HCT116 (cell line): ENCODE measurements around the gene APP. TPM values are rescaled to one million over a fixed set of nuclear protein-coding genes. Genes with fewer than 3 reads are reported as not detected.

Experiments
- ATAC-seq: fragments of 200-7000 bp; cut with Tn5 transposase; 2 replicates; pipeline ENCODE4 v1.9.1; 2020; ENCODE audit warnings: mild to moderate bottlenecking, moderate library complexity
- BruUV-seq: library from RNA; stranded (reverse); fragments of 400-500 nt; replicated peaks from 2 replicates; lab custom pipeline; 2021; lab: Mats Ljungman, UMichigan
- CTCF ChIA-PET: fragments of 300-600 bp; sonication (Branson Sonifier 250); formaldehyde crosslinking; loops from one replicate; lab custom pipeline; 2021; ENCODE audit warnings: antibody characterized with exemption; lab: Charles Lee
- POLR2A ChIA-PET: fragments of 300-600, 350-600 bp; sonication (Branson Sonifier 250); formaldehyde crosslinking; loops from one replicate; lab custom pipeline; 2021; ENCODE audit warnings: antibody characterized with exemption; lab: Charles Lee
- RAD21 ChIA-PET, 2 experiments: fragments of 300-600 bp; sonication (Branson Sonifier 250); formaldehyde crosslinking; loops; one replicate each; lab custom pipeline; 2023; ENCODE audit warnings: low total read pairs in 2 of 2; ENCODE audit not compliant: uncharacterized antibody in 2 of 2, unreplicated experiment in 2 of 2, low non-redundant PET in 1 of 2; lab: Charles Lee
- DNase-seq: peaks from one replicate; pipeline ENCODE4 v3.0.0-alpha.2; 2010; ENCODE audit warnings: low read depth, low spot score
- H2AFZ ChIP-seq: fragments of 200-600 bp; shearing (Covaris generic), sonication (generic); 2 replicates; pipeline ENCODE4 v1.6.1; 2017; ENCODE audit warnings: low read depth, mixed run types, mixed read lengths, antibody characterized with exemption, low read length; ENCODE audit not compliant: poor library complexity, severe bottlenecking
- H3K27ac ChIP-seq: 2 replicates; pipeline ENCODE4 v1.5.1; 2012; ENCODE audit warnings: low read depth, low read length
- H3K27me3 ChIP-seq: fragments of 200-600 bp; sonication (generic); 2 replicates; pipeline ENCODE4 v1.6.1; 2016; ENCODE audit warnings: mixed run types, low read length, mixed read lengths; ENCODE audit not compliant: insufficient read depth
- H3K36me3 ChIP-seq, 2 experiments: fragments of 200-500 bp in 1 of 2; fragments of 200-600 bp in 1 of 2; sonication (Bioruptor generic) in 1 of 2; sonication (generic) in 1 of 2; 2 replicates each; pipeline versions ENCODE4 v1.5.1 to v1.6.1; 2014 to 2016; ENCODE audit warnings: low read length in 2 of 2, inconsistent platforms in 1 of 2, mixed read lengths in 1 of 2, mixed run types in 1 of 2; ENCODE audit not compliant: insufficient read depth in 2 of 2, control insufficient read depth in 1 of 2
- H3K4me1 ChIP-seq, 2 experiments: fragments of 200-600 bp in 1 of 2; sonication (generic) in 1 of 2; 2 replicates each; pipeline versions ENCODE4 v1.5.1 to v1.6.1; 2012 to 2017; ENCODE audit warnings: low read length in 2 of 2, inconsistent platforms in 1 of 2, mild to moderate bottlenecking in 1 of 2, mixed read lengths in 1 of 2, mixed run types in 1 of 2, moderate library complexity in 1 of 2; ENCODE audit not compliant: insufficient read depth in 2 of 2, control insufficient read depth in 1 of 2
- H3K4me2 ChIP-seq: fragments of 200-600 bp; sonication (generic); 2 replicates; pipeline ENCODE4 v1.6.1; 2017; ENCODE audit warnings: mixed run types, low read length, mixed read lengths
- H3K4me3 ChIP-seq, 2 experiments: fragments of 200-600 bp in 1 of 2; sonication (generic) in 1 of 2; replicated peaks in 1 of 2; 2 replicates each; pipeline ENCODE4 v1.5.1; 2011 to 2016; ENCODE audit warnings: low read length in 2 of 2, control low read depth in 1 of 2, low read depth in 1 of 2, mild to moderate bottlenecking in 1 of 2, mixed read lengths in 1 of 2, mixed run types in 1 of 2
- H3K79me2 ChIP-seq: fragments of 200-600 bp; sonication (generic); 2 replicates; pipeline ENCODE4 v1.6.1; 2017; ENCODE audit warnings: mild to moderate bottlenecking, mixed run types, low read length, moderate library complexity, mixed read lengths; ENCODE audit not compliant: insufficient read depth
- H3K9ac ChIP-seq: fragments of 200-600 bp; sonication (generic); 2 replicates; pipeline ENCODE4 v1.6.1; 2016; ENCODE audit warnings: low read length, mixed read lengths
- H3K9me2 ChIP-seq: fragments of 200-600 bp; sonication (generic), shearing (Covaris generic); 2 replicates; pipeline ENCODE4 v1.6.1; 2017; ENCODE audit warnings: mixed run types, mild to moderate bottlenecking, moderate library complexity; ENCODE audit not compliant: insufficient read depth
- H3K9me3 ChIP-seq, 2 experiments: fragments of 200-500 bp in 1 of 2; fragments of 200-600 bp in 1 of 2; sonication (Bioruptor generic) in 1 of 2; sonication (generic) in 1 of 2; 2 replicates each; pipeline ENCODE4 v1.6.1; 2014 to 2017; ENCODE audit warnings: low read length in 2 of 2, mixed read lengths in 2 of 2, inconsistent platforms in 1 of 2, low read depth in 1 of 2, mild to moderate bottlenecking in 1 of 2, mixed run types in 1 of 2, moderate library complexity in 1 of 2; ENCODE audit not compliant: control insufficient read depth in 1 of 2, insufficient read depth in 1 of 2
- H4K20me1 ChIP-seq: fragments of 200-600 bp; sonication (generic), shearing (Covaris generic); 2 replicates; pipeline ENCODE4 v1.6.1; 2017; ENCODE audit warnings: mixed run types, mild to moderate bottlenecking, moderate library complexity; ENCODE audit not compliant: insufficient read depth
- CBX3 ChIP-seq: IDR thresholded peaks from 2 replicates; pipeline ENCODE4 v1.6.1; 2012; ENCODE audit warnings: low read depth
- CEBPB ChIP-seq: IDR thresholded peaks from 2 replicates; pipeline ENCODE4 v1.6.1; 2012; ENCODE audit warnings: low read depth
- EGR1 ChIP-seq: IDR thresholded peaks from 2 replicates; pipeline ENCODE4 v1.6.1; 2012; ENCODE audit warnings: low read depth
- ELF1 ChIP-seq: IDR thresholded peaks from 2 replicates; pipeline ENCODE4 v1.6.1; 2012; ENCODE audit warnings: low read depth, borderline replicate concordance
- EZH2phosphoT487 ChIP-seq: fragments of 200-600 bp; IDR thresholded peaks from 2 replicates; pipeline ENCODE4 v1.6.1; 2018; ENCODE audit warnings: antibody characterized with exemption, borderline replicate concordance
- FOSL1 ChIP-seq: IDR thresholded peaks from 2 replicates; pipeline ENCODE4 v1.6.1; 2012; ENCODE audit warnings: low read depth
- POLR2AphosphoS5 ChIP-seq: IDR thresholded peaks from 2 replicates; pipeline ENCODE4 v1.6.1; 2011; ENCODE audit warnings: mild to moderate bottlenecking, low read depth, low read length, moderate library complexity
- RAD21 ChIP-seq: IDR thresholded peaks from 2 replicates; pipeline ENCODE4 v1.6.1; 2012; ENCODE audit warnings: low read depth, mild to moderate bottlenecking
- SIN3A ChIP-seq: IDR thresholded peaks from 2 replicates; pipeline ENCODE4 v1.6.1; 2012; ENCODE audit warnings: low read depth
- SRF ChIP-seq: IDR thresholded peaks from 2 replicates; pipeline ENCODE4 v1.6.1; 2012; ENCODE audit warnings: low read depth
- TCF7L2 ChIP-seq: IDR thresholded peaks from 2 replicates; pipeline ENCODE4 v1.7.0; 2011; ENCODE audit warnings: borderline replicate concordance, inconsistent platforms; ENCODE audit not compliant: insufficient read depth, insufficient read length; ENCODE audit errors: extremely low read depth
- YY1 ChIP-seq: IDR thresholded peaks from 2 replicates; pipeline ENCODE4 v1.6.1; 2011; ENCODE audit warnings: low read length, low read depth, moderate library complexity, mild to moderate bottlenecking; ENCODE audit not compliant: insufficient replicate concordance; ENCODE audit errors: extremely low read depth
- ZBTB33 ChIP-seq: IDR thresholded peaks from 2 replicates; pipeline ENCODE4 v1.6.1; 2011; ENCODE audit warnings: mild to moderate bottlenecking, low read length, moderate library complexity; ENCODE audit not compliant: insufficient replicate concordance; ENCODE audit errors: extremely low read depth
- ZFX ChIP-seq: fragments of 450-650 bp; IDR thresholded peaks from 2 replicates; pipeline ENCODE4 v1.6.1; 2017
- ZNF274 ChIP-seq: fragments of 200-500 bp; sonication (Bioruptor generic); IDR thresholded peaks from 2 replicates; pipeline ENCODE4 v1.6.1; 2014; ENCODE audit warnings: mild to moderate bottlenecking, low read depth, low read length, inconsistent platforms
- intact Hi-C: fragments of 100-400 bp; cut with micrococcal nuclease; formaldehyde crosslinking; loops from 2 replicates; pipeline ENCODE4 v1.10.0; 2022
- total RNA-seq: library from RNA; stranded (reverse); gene quantifications from one replicate; pipeline ENCODE4 v1.2.1, GENCODE V29; 2021; ENCODE audit not compliant: unreplicated experiment
- TF ChIP-seq, protein P1 (sequence below): IDR thresholded peaks from 2 replicates; pipeline ENCODE4 v1.6.1; 2012

APP gene
- total RNA-seq, 1 experiment from 2014 or later, result 267 TPM

DNA sequence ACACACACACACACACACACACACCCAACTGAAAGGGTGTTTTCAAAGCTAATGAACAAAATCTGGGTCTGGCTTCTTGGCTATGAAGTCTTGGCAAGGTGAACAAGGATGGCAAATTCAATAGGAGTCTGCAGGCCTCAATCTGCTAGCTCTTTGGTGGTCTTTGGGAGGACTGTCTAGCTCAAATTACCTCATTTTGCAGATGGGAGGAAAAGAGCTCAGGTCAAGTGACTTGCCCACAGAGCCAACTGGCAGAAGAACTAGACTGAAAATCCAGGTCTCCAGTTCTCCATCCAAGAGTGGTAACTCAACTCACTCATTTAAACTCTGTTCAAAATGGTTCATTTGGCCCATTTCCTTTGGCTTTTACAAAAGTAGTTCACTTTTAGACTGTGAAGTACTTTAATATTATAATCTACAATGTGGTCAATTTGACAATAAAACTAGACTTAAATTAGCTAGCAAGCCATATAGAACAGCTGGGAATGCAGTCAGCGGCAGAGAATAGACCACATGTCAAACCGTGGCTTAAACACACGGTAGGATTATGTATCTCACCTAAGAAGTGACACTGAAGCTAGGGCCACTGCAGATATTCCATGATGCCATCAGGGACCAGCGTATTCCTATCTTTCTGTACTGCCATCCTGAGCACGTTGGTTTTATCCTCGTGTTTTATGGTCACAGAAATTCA is 112.9 kb downstream of the APP start:
- Histone ChIP-seq H3K9me2 (no peaks in the 10 kb centered on the region), H3K79me2 (peaks cover 84% of the 10 kb centered on the region), H3K9me3 (no peaks in the 10 kb centered on the region), H3K4me3 (no peak overlapping the region), H4K20me1 (peaks cover 7% of the 10 kb centered on the region; the same call in 1 of the 2 replicates), H3K27me3 (no peaks in the 10 kb centered on the region), H2AFZ (no peak overlapping the region), H3K27ac (no peak overlapping the region), H3K4me1 (no peaks in the 10 kb centered on the region; a peak in 1 of 4 replicates), H3K4me2 (no peak overlapping the region), H3K36me3 (no peaks in the 10 kb centered on the region; a peak in 1 of 4 replicates), H3K9ac (no peak overlapping the region)
- ATAC-seq, result no peak
- RAD21 ChIA-PET, result no interaction called here
- BruUV-seq, result no TSS peak
- CTCF ChIA-PET, result no interaction called here
- POLR2A ChIA-PET, result no interaction called here
- DNase-seq, result no peak
- intact Hi-C loops, result no loop called here
- TF ChIP-seq, protein P1, sequence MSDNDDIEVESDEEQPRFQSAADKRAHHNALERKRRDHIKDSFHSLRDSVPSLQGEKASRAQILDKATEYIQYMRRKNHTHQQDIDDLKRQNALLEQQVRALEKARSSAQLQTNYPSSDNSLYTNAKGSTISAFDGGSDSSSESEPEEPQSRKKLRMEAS, result no peak
- TF ChIP-seq CBX3 (no peak), EZH2phosphoT487 (no peak), SIN3A (no peak), ZFX (no peak), YY1 (no peak), ZNF274 (no peak), POLR2AphosphoS5 (no peak), TCF7L2 (no peak), CEBPB (no peak), ELF1 (no peak), SRF (no peak), FOSL1 (no peak), ZBTB33 (no peak), RAD21 (no peak), EGR1 (no peak)
